Neuronal stem cell (in vitro differentiated cells): ENCODE measurements around the gene PRICKLE2.

ENCODE experiments used
- DNase-seq: peaks from one replicate; pipeline ENCODE4 v3.0.0-alpha.2; 2013; ENCODE audit warnings: low spot score
- H2AFZ ChIP-seq: one replicate; pipeline ENCODE4 v1.6.1; 2013; ENCODE audit warnings: mild to moderate bottlenecking, low read length, inconsistent platforms
- H2AK5ac ChIP-seq: 2 replicates; pipeline ENCODE4 v1.6.1; 2013; ENCODE audit warnings: low read depth, mild to moderate bottlenecking, inconsistent platforms, low read length, moderate library complexity, mixed read lengths
- H2BK120ac ChIP-seq: 2 replicates; pipeline ENCODE4 v1.6.1; 2013; ENCODE audit warnings: low read depth, mild to moderate bottlenecking, inconsistent platforms, low read length, moderate library complexity, mixed read lengths
- H2BK12ac ChIP-seq: one replicate; pipeline ENCODE4 v1.6.1; 2013; ENCODE audit warnings: low read length, inconsistent platforms
- H2BK15ac ChIP-seq: 2 replicates; pipeline ENCODE4 v1.6.1; 2013; ENCODE audit warnings: mild to moderate bottlenecking, low read length, inconsistent platforms, mixed read lengths
- H2BK5ac ChIP-seq: one replicate; pipeline ENCODE4 v1.6.1; 2013; ENCODE audit warnings: inconsistent platforms, mild to moderate bottlenecking, low read length, moderate library complexity
- H3K14ac ChIP-seq: one replicate; pipeline ENCODE4 v1.6.1; 2013; ENCODE audit warnings: low read length, inconsistent platforms
- H3K18ac ChIP-seq: 2 replicates; pipeline ENCODE4 v1.6.1; 2013; ENCODE audit warnings: low read length, inconsistent platforms
- H3K23ac ChIP-seq: 2 replicates; pipeline ENCODE4 v1.6.1; 2013; ENCODE audit warnings: low read depth, mild to moderate bottlenecking, mixed read lengths, low read length, inconsistent platforms; ENCODE audit not compliant: poor library complexity
- H3K27ac ChIP-seq: replicated peaks from 3 replicates; pipeline ENCODE4 v1.5.1; 2013; ENCODE audit warnings: low read length, inconsistent platforms
- H3K27me3 ChIP-seq, 3 experiments: 2 replicates each; pipeline ENCODE4 v1.6.1; 2013; ENCODE audit warnings: low read length in 3 of 3, mild to moderate bottlenecking in 2 of 3, inconsistent platforms in 1 of 3, low read depth in 1 of 3, mixed read lengths in 1 of 3, moderate library complexity in 1 of 3; ENCODE audit not compliant: control insufficient read depth in 3 of 3, insufficient read depth in 3 of 3
- H3K36me3 ChIP-seq, 2 donors: replicated peaks in 1 of 2; 2 replicates each; pipeline ENCODE4 v1.6.1; 2013; ENCODE audit warnings: low read length in 2 of 2; ENCODE audit not compliant: control insufficient read depth in 2 of 2, insufficient read depth in 2 of 2
- H3K4ac ChIP-seq: 2 replicates; pipeline ENCODE4 v1.6.1; 2013; ENCODE audit warnings: inconsistent platforms, mild to moderate bottlenecking, low read length, moderate library complexity
- H3K4me1 ChIP-seq, 2 donors: 1 replicate in 1 of 2; 2 replicates in 1 of 2; pipeline ENCODE4 v1.6.1; 2013; ENCODE audit warnings: low read length in 2 of 2, low read depth in 1 of 2; ENCODE audit not compliant: control insufficient read depth in 2 of 2, insufficient read depth in 1 of 2
- H3K4me2 ChIP-seq: one replicate; pipeline ENCODE4 v1.6.1; 2013; ENCODE audit warnings: mild to moderate bottlenecking, low read length, inconsistent platforms; ENCODE audit not compliant: insufficient read depth, poor library complexity, severe bottlenecking
- H3K4me3 ChIP-seq, 2 donors: 2 replicates each; pipeline ENCODE4 v1.5.1; 2013; ENCODE audit warnings: low read length in 2 of 2, mild to moderate bottlenecking in 2 of 2, inconsistent platforms in 1 of 2, moderate library complexity in 1 of 2
- H3K79me1 ChIP-seq: one replicate; pipeline ENCODE4 v1.6.1; 2013; ENCODE audit warnings: low read depth, mild to moderate bottlenecking, inconsistent platforms, low read length, moderate library complexity
- H3K9ac ChIP-seq: one replicate; pipeline ENCODE4 v1.6.1; 2013; ENCODE audit warnings: mild to moderate bottlenecking, low read depth, low read length, inconsistent platforms; ENCODE audit not compliant: poor library complexity
- H3K9me3 ChIP-seq, 2 donors: replicated peaks in 1 of 2; 2 replicates each; pipeline versions ENCODE3 to v1.6.1; 2013; ENCODE audit warnings: low read length in 2 of 2, mild to moderate bottlenecking in 2 of 2, inconsistent platforms in 1 of 2, low read depth in 1 of 2, mixed read lengths in 1 of 2, moderate library complexity in 1 of 2; ENCODE audit not compliant: control insufficient read depth in 2 of 2, insufficient read depth in 1 of 2
- H4K8ac ChIP-seq: one replicate; pipeline ENCODE4 v1.6.1; 2013; ENCODE audit warnings: low read depth, mild to moderate bottlenecking, inconsistent platforms, low read length, moderate library complexity
- H4K91ac ChIP-seq: one replicate; pipeline ENCODE4 v1.6.1; 2013; ENCODE audit warnings: low read length, low read depth, mild to moderate bottlenecking, inconsistent platforms; ENCODE audit not compliant: poor library complexity
- WGBS, 2 donors: extraction: QIAGEN DNeasy Blood & Tissue Kit; methylation state at CpG; one replicate each; pipeline ENCODE4 v1.1.7; 2013; ENCODE audit warnings: missing lambda C conversion rate in 2 of 2, mixed read lengths in 1 of 2; ENCODE audit not compliant: insufficient read length in 2 of 2, insufficient replicate concordance in 1 of 2; ENCODE audit errors: extremely low coverage in 2 of 2; 5-methylcytosine and 5-hydroxymethylcytosine counted together

PRICKLE2 gene

DNA sequence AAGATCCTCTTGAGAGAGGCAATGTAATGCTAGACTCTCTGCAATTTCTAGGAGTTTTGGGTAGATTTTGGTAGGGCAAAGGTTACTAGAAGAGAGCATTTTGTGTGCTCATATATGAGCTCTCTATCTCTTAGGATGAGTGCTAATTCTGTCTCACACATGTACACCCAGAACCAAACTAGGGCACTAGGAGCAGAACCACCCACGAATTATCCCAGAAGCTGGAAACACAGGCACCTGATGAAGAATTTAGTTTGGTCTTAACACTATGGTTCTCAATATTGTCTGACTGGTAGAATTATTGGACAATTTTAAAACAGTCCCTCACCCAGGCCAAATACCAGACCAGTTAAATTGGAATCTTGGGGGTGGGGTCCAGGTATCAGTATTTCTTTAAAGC is 94.8 kb downstream of the PRICKLE2 start:
- no peak overlapping the region for H3K4me3 ChIP-seq
- H2BK12ac ChIP-seq, result no peak overlapping the region
- H3K18ac ChIP-seq, result no peak overlapping the region
- no peak overlapping the region for H3K4ac ChIP-seq
- peaks cover 0 to 1% of the 10 kb centered on the region in 2 donors for H3K4me1 ChIP-seq
- H3K9ac ChIP-seq, result no peak overlapping the region
- no peak overlapping the region for H3K27ac ChIP-seq
- no peak overlapping the region for H2AFZ ChIP-seq
- H4K91ac ChIP-seq, result no peak overlapping the region
- H3K79me1 ChIP-seq, result no peaks in the 10 kb centered on the region
- no peak overlapping the region for H3K4me2 ChIP-seq
- no peaks in the 10 kb centered on the region for H3K27me3 ChIP-seq
- no peaks in the 10 kb centered on the region for H3K36me3 ChIP-seq
- H2BK15ac ChIP-seq, result no peak overlapping the region
- no peak overlapping the region for H4K8ac ChIP-seq
- no peak for DNase-seq
- H3K14ac ChIP-seq, result no peak overlapping the region
- WGBS, 2 donors, result no CpG with 5 or more reads among the region's 1 CpG
- no peaks in the 10 kb centered on the region for H3K9me3 ChIP-seq
- no peak overlapping the region for H2AK5ac ChIP-seq
- no peak overlapping the region for H2BK120ac ChIP-seq
- no peak overlapping the region for H3K23ac ChIP-seq
- H2BK5ac ChIP-seq, result no peak overlapping the region

DNA sequence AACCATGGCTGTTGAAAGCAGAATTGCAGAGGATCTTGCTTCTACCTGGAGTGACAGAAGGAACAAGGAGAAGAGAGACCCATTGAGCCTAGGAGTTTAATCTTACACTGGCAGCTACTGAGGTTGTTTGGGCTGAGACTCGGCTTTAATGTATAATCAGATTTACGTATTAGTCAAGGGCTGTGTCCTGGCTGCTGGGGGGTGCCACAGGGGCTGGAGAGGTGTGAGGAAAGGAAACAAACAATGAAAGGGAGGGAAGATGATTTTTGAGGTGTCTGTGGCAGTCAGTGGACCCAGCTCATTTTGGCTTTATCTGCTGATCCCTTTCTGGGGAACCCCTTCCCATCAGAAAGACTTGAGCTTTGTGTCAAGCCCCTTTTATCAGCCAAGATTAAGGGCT is 95.7 kb downstream of the PRICKLE2 start:
- H3K4ac ChIP-seq, result no peak overlapping the region
- DNase-seq, result no peak
- H2AFZ ChIP-seq, result no peak overlapping the region
- H4K8ac ChIP-seq, result no peak overlapping the region
- no peak overlapping the region for H3K9ac ChIP-seq
- no peak overlapping the region for H4K91ac ChIP-seq
- H3K79me1 ChIP-seq, result no peaks in the 10 kb centered on the region
- no peaks in the 10 kb centered on the region for H3K27me3 ChIP-seq
- H2AK5ac ChIP-seq, result no peak overlapping the region
- no CpG with 5 or more reads among the region's 2 CpGs for WGBS, 2 donors
- H3K14ac ChIP-seq, result no peak overlapping the region
- peaks cover 0 to 1% of the 10 kb centered on the region in 2 donors for H3K4me1 ChIP-seq
- H2BK120ac ChIP-seq, result no peak overlapping the region
- H2BK15ac ChIP-seq, result no peak overlapping the region
- no peak overlapping the region for H3K27ac ChIP-seq
- no peak overlapping the region for H3K4me2 ChIP-seq
- no peaks in the 10 kb centered on the region for H3K9me3 ChIP-seq
- H3K18ac ChIP-seq, result no peak overlapping the region
- no peak overlapping the region for H2BK5ac ChIP-seq
- no peak overlapping the region for H3K23ac ChIP-seq
- H3K4me3 ChIP-seq, result no peak overlapping the region
- H3K36me3 ChIP-seq, result no peaks in the 10 kb centered on the region
- no peak overlapping the region for H2BK12ac ChIP-seq

DNA sequence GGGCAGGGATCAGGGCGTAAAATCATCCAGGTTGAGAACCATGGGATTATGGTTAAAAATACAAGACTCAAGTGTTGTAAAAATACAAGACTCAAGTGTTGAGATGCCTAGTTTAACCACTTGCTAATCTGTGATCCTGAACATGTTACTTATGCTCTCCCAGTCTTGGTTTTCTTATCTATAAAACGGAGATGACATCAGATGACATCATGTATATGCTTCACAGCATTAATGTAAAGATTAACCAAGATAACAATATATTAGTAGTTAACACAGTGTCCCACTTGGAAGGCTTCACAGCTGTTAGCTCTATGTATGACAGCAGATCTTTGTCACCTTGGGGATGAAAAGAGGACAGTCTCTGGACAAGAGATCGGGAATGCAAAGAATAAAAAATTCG is 96.2 kb downstream of the PRICKLE2 start:
- WGBS, 2 donors, result no CpG with 5 or more reads among the region's 4 CpGs

DNA sequence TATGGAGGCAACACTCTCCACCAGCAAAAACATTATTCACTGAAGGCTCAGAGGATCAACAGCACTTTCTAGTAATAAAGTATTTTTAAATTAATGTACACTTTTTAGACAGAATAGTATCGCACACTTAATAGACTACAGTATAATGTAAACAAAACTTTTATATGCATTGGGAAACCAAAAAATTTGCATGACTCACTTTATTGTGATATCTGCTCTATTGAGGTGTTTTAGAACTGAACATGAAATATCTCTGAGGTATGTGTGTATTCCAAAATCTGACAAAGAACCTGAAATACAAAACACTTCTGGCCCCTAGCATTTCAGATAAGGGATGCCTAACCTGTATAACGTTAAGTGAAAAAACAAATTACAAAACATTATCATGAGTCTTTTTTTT is 99.7 kb downstream of the PRICKLE2 start:
- Histone ChIP-seq H3K18ac (no peak overlapping the region), H3K27me3 (no peaks in the 10 kb centered on the region), H4K8ac (no peak overlapping the region), H2BK120ac (no peak overlapping the region), H2BK15ac (no peak overlapping the region), H3K9ac (no peak overlapping the region), H3K4me1 (peaks cover 0 to 1% of the 10 kb centered on the region in 2 donors), H3K14ac (no peak overlapping the region), H2AK5ac (no peak overlapping the region), H3K9me3 (no peaks in the 10 kb centered on the region), H2BK5ac (no peak overlapping the region), H3K36me3 (no peaks in the 10 kb centered on the region), H3K23ac (no peak overlapping the region), H2AFZ (no peak overlapping the region), H3K4me3 (no peak overlapping the region), H3K4ac (no peak overlapping the region), H4K91ac (no peak overlapping the region), H3K27ac (no peak overlapping the region), H3K79me1 (no peaks in the 10 kb centered on the region), H3K4me2 (no peak overlapping the region), H2BK12ac (no peak overlapping the region)
- DNase-seq, result no peak
- no CpG with 5 or more reads among the region's 2 CpGs for WGBS, 2 donors

More for the DNA sequence above, 96.2 kb downstream of the PRICKLE2 start:
- no peak overlapping the region for H4K8ac ChIP-seq
- no peak overlapping the region for H2BK5ac ChIP-seq
- H4K91ac ChIP-seq, result no peak overlapping the region
- peaks cover 0 to 1% of the 10 kb centered on the region in 2 donors for H3K4me1 ChIP-seq
- no peak overlapping the region for H2BK12ac ChIP-seq
- no peak overlapping the region for H3K23ac ChIP-seq
- no peak overlapping the region for H3K9ac ChIP-seq
- no peaks in the 10 kb centered on the region for H3K79me1 ChIP-seq
- no peak overlapping the region for H3K4ac ChIP-seq
- H3K14ac ChIP-seq, result no peak overlapping the region
- DNase-seq, result no peak
- H2AFZ ChIP-seq, result no peak overlapping the region
- no peaks in the 10 kb centered on the region for H3K27me3 ChIP-seq
- H2AK5ac ChIP-seq, result no peak overlapping the region
- H3K36me3 ChIP-seq, result no peaks in the 10 kb centered on the region
- no peak overlapping the region for H2BK15ac ChIP-seq
- H3K4me3 ChIP-seq, result no peak overlapping the region
- no peaks in the 10 kb centered on the region for H3K9me3 ChIP-seq
- no peak overlapping the region for H3K4me2 ChIP-seq
- no peak overlapping the region for H3K27ac ChIP-seq
- H2BK120ac ChIP-seq, result no peak overlapping the region
- no peak overlapping the region for H3K18ac ChIP-seq
